ENCODE results near the gene TMF1.
A peak's percentile ranks its signal among the peaks of the same experiment; 100 is the strongest.

TMF1 gene

GRCh38 chr3:69051756-69052471 lies at the start of gene TMF1:
Gene TMF1 (minus strand): TSS chr3:69052333. CDS start chr3:69052086, 247 bp downstream.
- no peak for DNase-seq

GRCh38 chr3:69099576-69099975 lies 47.4 kb upstream of the TMF1 start:
- DNase-seq = no peak

GRCh38 chr3:69097407-69098086 lies 45.4 kb upstream of the TMF1 start:
- no peak for DNase-seq

- no peak for DNase-seq
Observed at GRCh38 chr3:69096299-69096698, 44.2 kb upstream of the TMF1 start.

DNA sequence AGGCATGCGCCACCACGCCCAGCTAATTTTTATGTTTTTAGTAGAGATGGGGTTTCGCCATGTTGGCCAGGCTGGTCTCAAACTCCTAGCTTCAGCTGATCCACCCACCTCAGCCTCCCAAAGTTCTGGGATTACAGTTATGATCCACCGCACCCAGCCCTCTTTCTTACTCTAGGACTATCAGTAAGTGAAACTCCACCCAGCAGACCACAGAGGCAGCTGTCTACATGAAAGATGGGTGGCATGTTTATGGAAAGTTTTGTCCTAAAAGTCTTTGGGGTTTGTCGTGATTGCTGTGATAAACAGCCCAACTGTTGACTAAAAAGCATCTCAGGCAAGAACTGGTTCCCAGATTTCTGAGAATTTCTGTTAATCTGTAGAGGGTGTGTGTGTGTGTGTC lies 43.5 kb upstream of the TMF1 start:
- DNase-seq = no peak

DNA sequence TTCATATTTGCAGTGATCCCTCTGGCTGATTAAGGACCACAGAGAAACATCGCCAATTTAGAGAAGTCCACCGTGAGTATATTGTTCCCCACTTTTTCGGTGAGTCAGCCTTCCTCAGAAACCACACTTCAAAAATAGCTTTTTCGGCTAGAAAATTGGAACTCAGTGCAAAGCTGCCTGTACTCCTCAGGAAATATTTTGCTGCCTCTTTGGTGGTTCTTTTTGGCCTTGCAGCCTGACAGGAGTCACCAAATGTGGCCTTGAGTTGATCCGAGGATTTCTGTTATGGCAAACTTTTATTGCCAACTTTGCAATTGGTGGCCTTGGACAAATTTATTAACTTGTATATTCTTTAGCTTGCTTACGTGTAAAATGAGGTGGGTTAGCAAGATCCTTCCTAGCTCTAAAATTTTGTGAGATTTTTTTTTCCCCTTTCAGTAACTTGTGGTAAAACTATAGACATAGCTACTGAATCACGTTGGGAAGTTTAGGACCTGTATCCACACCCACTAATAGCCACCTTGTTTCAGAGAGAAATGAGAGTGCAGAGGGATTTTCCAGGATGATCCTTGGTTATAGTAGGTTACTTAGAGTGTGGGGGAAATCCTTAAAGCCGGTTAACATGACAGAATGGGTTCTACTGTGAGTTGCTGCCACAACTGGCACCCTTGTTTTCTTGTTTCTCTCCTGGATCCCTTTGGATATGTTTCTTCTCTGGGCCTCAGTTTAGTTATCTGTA lies 42.5 kb upstream of the TMF1 start:
- DNase-seq = no peak

GRCh38 chr3:69092030-69092516 lies 39.9 kb upstream of the TMF1 start:
- DNase-seq = no peak

DNA sequence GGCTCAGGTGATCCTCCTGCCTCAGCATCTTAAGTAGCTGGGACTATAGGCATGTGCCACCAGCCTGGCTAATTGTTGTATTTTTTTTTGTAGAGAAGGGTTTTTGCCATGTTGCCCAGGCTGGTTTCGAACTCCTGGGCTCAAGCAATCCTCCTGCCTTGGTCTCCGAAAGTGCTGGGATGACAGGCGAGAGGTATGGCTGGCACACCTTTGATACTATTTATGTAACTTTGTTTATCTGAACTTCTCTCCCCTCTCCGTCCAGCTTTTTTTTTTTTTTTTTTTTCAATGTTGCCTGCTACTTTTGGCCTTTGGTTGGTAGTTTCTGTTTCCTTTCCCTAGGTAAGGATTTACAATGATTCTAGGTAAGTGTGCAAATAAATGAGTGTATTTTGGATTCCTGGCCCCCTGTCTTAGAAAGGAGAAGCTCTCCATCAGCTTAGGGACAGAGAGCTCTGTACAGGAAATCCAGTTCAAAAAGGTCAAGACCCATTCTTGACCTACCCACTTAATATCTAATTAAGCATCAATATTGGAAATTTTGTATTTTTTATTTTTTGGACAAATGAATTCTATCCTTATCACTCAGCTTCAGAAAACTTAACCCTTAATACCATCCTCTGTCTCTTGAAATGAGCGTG lies 39.4 kb upstream of the TMF1 start:
- no peak for DNase-seq

DNA sequence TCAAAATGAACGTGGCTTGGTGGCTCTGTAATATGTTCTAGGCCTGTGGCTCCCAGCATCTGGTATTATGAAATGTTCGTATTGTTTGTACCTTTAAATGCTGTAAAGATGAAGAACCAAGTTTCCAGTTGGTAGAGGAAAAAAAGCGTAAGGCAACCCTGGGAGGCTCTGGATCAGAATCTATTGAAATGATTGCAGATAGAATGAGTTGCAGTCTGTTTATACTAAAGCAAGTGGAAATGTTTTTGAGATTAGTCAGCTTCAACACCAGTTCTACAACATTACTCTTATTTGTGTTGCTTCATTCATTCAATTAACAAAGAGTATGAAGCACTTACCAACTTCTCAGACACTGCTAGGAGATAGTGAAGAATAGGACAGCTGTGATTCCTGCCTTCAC lies 37.9 kb upstream of the TMF1 start:
- DNase-seq = no peak

GRCh38 chr3:69088063-69088462 lies 35.9 kb upstream of the TMF1 start:
- no peak for DNase-seq

GRCh38 chr3:69087030-69087791 lies 35.1 kb upstream of the TMF1 start:
- DNase-seq = no peak

DNA sequence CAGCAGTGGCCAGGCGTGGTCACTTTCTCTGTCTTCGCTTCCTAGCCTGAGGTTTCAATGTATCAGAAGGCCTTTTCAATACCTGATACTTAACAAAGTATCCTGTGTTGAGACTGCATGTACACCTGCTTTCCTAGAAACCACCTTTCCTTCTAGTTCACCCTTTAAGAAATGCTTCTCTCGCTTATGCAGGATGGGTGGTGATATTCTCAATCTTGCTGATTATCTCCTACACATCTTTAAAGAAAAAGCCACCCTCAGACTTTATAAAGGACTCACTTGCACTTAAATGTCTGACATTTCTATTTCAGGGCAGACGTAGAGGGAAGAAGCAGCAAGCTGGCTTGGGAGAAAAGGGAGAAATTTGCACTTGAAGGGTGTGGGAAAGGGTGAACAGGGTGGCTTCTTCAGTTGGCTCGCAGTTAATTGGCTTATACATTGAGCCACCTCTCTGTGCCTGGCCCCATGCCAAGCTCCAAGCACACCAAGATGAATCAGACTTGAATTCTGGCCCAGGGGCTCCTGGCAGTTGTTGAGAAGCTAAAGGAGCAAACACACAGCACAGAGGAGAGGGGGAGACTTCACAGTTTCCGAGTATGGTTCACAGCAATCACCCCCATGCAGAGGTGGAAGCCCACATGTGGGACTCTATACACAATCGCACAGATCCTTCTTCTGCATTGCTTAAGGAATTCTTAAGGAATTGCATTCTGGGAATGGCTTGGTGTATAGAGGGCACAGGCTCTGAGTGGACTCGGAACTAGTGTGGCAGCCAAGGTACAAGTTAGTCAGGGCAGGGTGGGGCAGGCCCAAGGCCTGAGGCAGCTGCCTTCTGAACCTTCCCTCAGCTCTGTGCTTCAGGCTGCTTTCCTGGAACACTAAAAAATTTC lies 33.9 kb upstream of the TMF1 start:
- DNase-seq = peak; percentile 67

DNA sequence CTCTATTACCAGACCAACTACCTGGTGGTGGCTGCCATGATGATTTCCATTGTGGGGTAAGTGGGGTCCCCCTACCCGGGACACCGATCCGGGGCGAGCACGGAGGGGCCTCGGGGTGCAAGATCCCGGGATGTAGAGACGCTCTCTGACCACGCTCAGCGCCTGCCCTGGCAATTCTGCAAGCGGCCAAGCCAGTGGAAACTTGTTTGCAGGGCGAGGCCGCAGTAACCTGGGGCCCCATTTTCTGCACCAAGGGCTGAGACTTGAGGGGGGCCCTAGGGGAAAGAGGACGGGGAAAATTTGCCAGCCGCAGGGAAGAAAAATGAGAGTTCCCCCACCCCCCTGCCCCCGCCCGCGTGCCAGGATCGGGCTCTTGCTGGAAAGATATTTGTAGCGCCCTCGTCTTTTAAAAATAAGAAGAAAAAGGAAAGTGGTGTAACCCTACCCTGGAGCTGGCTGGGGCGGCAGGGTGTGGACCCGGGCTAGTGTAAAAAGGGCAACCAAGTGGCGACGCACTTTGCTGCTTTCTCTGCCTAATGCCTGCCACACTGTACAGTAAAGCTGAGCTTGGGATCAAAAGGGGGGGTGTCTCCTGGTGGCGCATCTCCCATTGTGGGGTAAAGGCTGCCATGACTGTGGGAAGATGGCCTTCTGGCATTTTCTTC lies 33.2 kb upstream of the TMF1 start:
- no peak for DNase-seq

DNA sequence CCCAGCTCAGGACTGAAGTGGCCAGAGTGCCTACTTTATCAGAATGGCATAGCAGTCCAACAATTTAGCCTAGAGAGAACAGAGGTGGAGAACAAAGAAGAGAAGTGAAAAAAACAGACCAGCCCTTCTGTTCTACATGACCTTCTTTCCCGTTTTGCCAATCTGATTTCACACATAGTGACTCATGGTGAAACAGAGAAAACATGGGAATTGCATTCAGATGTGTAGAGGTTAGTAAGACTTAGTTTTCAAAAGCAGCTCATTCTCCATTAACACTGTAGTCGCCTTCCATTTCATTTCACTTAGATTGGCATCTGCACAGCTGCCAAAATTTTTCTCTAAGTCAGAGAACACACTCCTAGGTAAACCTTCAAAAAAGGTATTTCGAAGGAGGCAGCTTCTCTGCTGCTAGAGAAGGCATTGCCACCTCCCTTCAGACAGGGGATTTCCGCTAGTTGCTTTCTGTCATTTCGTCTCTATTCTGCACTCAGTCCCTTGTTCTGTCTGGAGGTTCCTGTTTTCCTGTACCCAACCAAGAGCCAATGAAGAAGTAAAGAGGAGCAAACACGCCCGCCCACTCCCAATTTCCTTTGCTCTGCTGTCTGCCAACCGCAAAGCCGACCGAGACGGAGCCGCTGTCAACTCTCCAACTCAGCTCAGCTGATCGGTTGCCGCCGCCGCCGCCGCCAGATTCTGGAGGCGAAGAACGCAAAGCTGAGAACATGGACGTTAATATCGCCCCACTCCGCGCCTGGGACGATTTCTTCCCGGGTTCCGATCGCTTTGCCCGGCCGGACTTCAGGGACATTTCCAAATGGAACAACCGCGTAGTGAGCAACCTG lies 32.4 kb upstream of the TMF1 start, which contains the start of gene ARL6IP5:
Gene ARL6IP5, plus strand, starts transcription at position 612 of the 842 bp plus-strand sequence. Its CDS starts 111 bp downstream, at position 723.
- DNase-seq = peak; percentile 87

DNA sequence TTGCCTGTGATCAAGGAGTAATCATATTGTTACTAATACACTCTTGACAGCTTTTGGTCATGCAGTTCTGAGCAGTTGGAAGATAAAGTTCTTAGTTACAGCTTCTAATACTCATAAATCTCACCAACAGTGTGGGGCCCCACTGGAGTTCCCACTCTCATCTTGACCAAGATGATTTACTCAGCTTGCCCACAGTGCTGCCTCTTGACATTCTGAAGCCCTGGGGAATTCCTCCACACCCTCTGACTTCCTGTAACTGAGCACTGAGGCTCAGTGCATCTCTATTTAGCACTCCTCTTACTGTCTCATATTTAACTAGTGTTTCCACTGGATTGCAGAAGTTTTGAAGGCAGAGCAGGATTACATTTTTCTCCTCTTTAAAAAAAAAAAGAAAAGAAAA lies 30.7 kb upstream of the TMF1 start:
- no peak for DNase-seq

DNA sequence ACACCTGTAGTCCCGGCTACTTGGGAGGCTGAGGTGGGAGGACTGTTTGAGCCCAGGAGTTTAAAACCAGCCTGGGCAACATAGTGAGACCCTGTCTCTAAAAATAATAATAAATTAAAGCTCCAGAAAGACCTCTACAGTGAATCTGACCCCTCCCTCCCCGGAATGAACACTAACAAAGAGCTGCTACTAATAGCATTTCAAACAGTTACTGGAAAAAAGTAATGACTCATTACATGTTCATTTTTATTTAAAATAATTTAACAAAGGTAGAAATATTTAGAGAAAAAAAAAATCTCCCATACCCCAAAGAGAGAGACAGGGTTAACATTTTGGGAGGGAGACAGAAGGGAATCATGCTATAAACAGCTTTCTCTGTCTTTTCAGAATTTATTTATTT lies 30.2 kb upstream of the TMF1 start:
- no peak for DNase-seq

- DNase-seq = no peak
Observed at GRCh38 chr3:69081583-69082262, 29.6 kb upstream of the TMF1 start.

GRCh38 chr3:69080233-69080920 lies 28.2 kb upstream of the TMF1 start, which contains the start of gene UBA3:
Gene UBA3 (minus strand): TSS chr3:69080365. CDS start chr3:69080353, 12 bp downstream.
- DNase-seq = peak; percentile 78
